ENCODE measurements around the gene TRPM3. TPM values are rescaled to one million over a fixed set of nuclear protein-coding genes. Genes with fewer than 3 reads are reported as not detected.
"Not testable (repeated sequence)": the region's sequence is repeated elsewhere in the genome, so short reads cannot be mapped to it uniquely, and the experiment has no call there.

The TRPM3 gene
- total RNA-seq, 1 donor from 2014 or later: 0.35 TPM

DNA sequence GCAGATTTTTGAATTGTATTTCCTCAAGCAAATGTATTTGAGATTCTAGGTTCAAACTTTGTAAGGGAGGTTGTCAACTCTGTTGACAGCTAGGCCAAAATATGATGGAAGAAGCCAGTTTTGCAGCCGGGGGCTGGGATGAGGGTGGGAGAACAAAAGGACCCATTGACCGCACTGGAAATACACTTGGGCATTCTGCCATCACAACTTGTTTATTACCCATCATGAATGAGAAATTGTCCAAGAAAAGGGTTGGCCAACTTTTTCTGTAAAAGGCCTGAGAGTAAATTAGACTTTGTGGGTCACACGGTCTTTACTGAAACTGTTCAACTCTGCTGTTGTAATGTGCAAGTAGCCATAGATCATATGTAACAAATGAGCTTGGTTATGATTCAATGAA lies 485.6 kb downstream of the TRPM3 start:
- Histone ChIP-seq H3K9me3 (no peaks in the 10 kb centered on the region), H3K27me3 (no peaks in the 10 kb centered on the region), H3K4me1 (no peaks in the 10 kb centered on the region), H3K4me3 (no peak overlapping the region), H3K36me3 (no peaks in the 10 kb centered on the region), H3K27ac (no peak overlapping the region)
- intact Hi-C loops (cut with DNase I): no loop called here
- TF ChIP-seq, protein P1, sequence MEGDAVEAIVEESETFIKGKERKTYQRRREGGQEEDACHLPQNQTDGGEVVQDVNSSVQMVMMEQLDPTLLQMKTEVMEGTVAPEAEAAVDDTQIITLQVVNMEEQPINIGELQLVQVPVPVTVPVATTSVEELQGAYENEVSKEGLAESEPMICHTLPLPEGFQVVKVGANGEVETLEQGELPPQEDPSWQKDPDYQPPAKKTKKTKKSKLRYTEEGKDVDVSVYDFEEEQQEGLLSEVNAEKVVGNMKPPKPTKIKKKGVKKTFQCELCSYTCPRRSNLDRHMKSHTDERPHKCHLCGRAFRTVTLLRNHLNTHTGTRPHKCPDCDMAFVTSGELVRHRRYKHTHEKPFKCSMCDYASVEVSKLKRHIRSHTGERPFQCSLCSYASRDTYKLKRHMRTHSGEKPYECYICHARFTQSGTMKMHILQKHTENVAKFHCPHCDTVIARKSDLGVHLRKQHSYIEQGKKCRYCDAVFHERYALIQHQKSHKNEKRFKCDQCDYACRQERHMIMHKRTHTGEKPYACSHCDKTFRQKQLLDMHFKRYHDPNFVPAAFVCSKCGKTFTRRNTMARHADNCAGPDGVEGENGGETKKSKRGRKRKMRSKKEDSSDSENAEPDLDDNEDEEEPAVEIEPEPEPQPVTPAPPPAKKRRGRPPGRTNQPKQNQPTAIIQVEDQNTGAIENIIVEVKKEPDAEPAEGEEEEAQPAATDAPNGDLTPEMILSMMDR (IDR thresholded peaks at IDR 0.05): no peak
- DNase-seq: no peak
- no peak for ATAC-seq

DNA sequence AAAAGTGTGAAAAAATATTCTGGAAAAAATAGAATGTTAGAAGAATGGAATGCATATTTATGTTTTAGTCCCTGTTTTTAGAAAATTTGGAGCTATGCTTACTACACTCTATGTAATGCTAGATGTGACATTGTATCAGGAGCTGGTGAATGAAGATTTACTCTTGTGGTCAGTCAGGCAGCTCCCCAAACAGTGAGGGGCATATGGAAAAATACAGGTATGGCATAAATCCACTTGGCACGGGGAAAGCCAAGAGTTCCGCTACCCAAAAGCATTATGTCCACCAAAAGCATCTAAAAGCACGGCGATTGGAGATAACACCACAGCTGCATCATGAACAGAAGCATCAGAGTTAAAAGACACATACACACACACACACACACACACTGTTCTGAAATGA lies 486.7 kb downstream of the TRPM3 start:
- no peak for ATAC-seq
- Histone ChIP-seq H3K4me3 (no peak overlapping the region), H3K27me3 (no peaks in the 10 kb centered on the region), H3K27ac (no peak overlapping the region), H3K36me3 (no peaks in the 10 kb centered on the region), H3K4me1 (no peaks in the 10 kb centered on the region), H3K9me3 (no peaks in the 10 kb centered on the region)
- DNase-seq: no peak
- TF ChIP-seq, protein P1 (IDR thresholded peaks at IDR 0.05): no peak
- intact Hi-C loops (cut with DNase I): no loop called here

DNA sequence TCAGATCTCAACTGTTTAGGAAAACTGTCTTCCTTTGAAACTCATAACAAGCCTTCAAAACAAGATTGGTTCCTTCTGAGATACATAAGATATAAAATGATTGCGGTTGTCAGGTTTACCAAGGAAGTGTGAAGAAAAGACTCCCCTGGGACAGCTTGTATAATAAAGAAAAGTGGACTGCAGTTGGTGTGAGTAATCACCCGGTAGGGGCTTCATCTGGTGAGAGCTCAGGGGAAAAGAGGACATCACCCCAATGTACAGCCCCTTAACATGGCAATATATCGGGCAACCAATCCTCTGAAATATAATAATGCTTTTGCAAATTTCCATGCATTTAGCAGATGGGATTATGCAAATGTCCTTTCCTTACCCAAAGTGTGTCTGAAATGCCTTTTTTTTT lies 490.4 kb downstream of the TRPM3 start:
- no peak for ATAC-seq
- intact Hi-C loops (cut with DNase I): no loop called here

DNA sequence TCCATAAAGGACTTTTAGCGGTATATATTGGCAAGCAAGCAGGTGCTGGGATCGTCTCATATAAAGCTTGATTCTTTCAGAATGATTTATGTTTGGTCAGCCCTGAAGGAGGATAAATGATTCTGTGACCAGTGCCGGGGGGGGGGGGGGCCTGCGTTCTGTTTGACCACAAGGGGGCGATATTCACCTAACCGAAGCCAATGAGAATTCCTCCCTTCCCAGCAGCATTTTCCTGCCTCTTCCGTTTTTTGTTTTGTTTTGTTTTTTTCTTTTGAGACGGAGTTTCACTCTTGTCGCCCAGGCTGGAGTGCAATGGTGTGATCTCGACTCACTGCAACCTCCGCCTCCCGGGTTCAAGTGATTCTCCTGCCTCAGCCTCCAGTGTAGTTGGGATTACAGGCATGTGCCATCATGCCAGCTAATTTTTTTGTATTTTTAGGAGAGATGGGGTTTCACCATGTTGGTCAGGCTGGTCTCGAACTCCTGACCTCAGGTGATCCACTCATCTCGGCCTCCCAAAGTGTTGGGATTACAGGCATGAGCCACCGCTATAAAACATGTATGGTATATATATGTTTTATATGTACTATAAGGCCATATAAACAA lies 492.2 kb downstream of the TRPM3 start:
- H3K9me3 ChIP-seq; H3K36me3 ChIP-seq; H3K27ac ChIP-seq; H3K27me3 ChIP-seq; H3K4me1 ChIP-seq; intact Hi-C loops (cut with DNase I); H3K4me3 ChIP-seq; ATAC-seq; DNase-seq: not testable (repeated sequence)

More for the DNA sequence above, 490.4 kb downstream of the TRPM3 start:
- DNase-seq: no peak
- H3K27ac ChIP-seq: no peak overlapping the region
- H3K4me1 ChIP-seq: no peaks in the 10 kb centered on the region
- no peaks in the 10 kb centered on the region for H3K9me3 ChIP-seq
- no peaks in the 10 kb centered on the region for H3K27me3 ChIP-seq
- no peak overlapping the region for H3K4me3 ChIP-seq
- no peaks in the 10 kb centered on the region for H3K36me3 ChIP-seq
- TF ChIP-seq, protein P1 (IDR thresholded peaks at IDR 0.05): no peak

DNA sequence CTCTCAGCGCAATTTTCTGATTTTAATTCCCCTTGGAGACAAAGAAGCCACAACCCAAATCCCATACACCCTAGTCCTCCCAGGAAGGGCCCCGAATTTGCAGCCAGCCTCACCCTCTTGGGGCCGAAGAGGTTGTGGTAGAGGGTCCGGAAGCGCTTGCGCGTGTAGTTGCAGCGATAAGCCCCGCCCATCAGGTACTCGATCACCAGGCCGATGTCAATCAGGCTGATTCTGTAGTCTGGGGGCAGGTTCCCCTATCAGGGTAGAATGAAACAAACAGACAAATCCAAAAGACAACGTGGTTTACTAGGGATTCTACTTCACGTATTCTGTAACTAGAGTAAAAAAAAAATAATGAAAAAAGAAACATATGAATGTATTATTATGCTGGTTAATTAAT lies 496.3 kb downstream of the TRPM3 start:
- Histone ChIP-seq H3K27me3 (no peaks in the 10 kb centered on the region), H3K36me3 (no peaks in the 10 kb centered on the region), H3K27ac (no peak overlapping the region), H3K9me3 (no peaks in the 10 kb centered on the region), H3K4me1 (no peaks in the 10 kb centered on the region), H3K4me3 (no peak overlapping the region)
- DNase-seq (no peak), ATAC-seq (no peak)
- intact Hi-C loops (cut with DNase I): no loop called here
- TF ChIP-seq, protein P1 (IDR thresholded peaks at IDR 0.05): no peak

DNA sequence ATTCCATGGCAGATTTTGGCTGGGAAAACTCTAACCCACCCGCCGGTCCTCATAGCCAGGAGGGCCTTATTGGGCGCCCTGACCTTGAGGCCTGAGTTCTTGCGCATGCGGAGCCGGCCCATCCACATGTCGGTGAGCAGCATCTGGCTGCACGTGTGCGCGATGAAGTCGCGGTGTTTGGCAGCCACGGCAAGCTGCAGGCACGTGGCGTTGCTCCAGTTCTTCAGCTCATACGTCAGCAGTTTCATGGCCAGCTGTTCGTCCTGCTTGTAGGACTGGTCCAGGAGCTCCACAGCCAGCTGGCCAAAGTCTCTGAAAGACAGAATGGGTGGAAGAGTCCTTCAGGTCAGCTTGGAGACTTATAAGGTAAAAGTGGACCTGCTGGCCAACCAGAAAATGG lies 502.6 kb downstream of the TRPM3 start:
- Histone ChIP-seq H3K27me3 (no peaks in the 10 kb centered on the region), H3K4me3 (no peak overlapping the region), H3K4me1 (peaks cover 10% of the 10 kb centered on the region), H3K9me3 (no peaks in the 10 kb centered on the region), H3K36me3 (no peaks in the 10 kb centered on the region), H3K27ac (no peak overlapping the region)
- DNase-seq: no peak
- intact Hi-C loops (cut with DNase I): no loop called here
- no peak for ATAC-seq
- TF ChIP-seq, protein P1 (IDR thresholded peaks at IDR 0.05): no peak

Measured in upper lobe of right lung (tissue), 1 donor.